ENCODE measurements around the gene TMEM61. TPM values are rescaled to one million over a fixed set of nuclear protein-coding genes. Genes with fewer than 3 reads are reported as not detected.

TMEM61 gene
- total and polyA plus RNA-seq, 2 donors, result 0.66 to 1.3 TPM

- H3K27ac ChIP-seq (ENCODE audit: low read depth in 1 of 2, low read length in 1 of 2), result no peak overlapping the region
- 96% methylated on average over 9 of the region's 9 CpGs for WGBS
- no peak for DNase-seq (ENCODE audit: low read depth in 6 of 9, low spot score in 9 of 9)
- no peaks in the 10 kb centered on the region for H3K4me1 ChIP-seq (ENCODE audit: control insufficient read depth in 2 of 2, insufficient read depth in 2 of 2, low read length in 2 of 2)
- peaks cover 16 to 64% of the 10 kb centered on the region in 2 donors for H3K27me3 ChIP-seq (ENCODE audit: control insufficient read depth in 2 of 2, insufficient read depth in 1 of 2, low read length in 1 of 2)
- no peak overlapping the region for H3K4me3 ChIP-seq (ENCODE audit: low read length in 2 of 2)
- H3K9me3 ChIP-seq (ENCODE audit: control insufficient read depth in 2 of 2, insufficient read depth in 1 of 2, low read length in 1 of 2), result no peaks in the 10 kb centered on the region
- no peaks in the 10 kb centered on the region for H3K36me3 ChIP-seq (ENCODE audit: control insufficient read depth in 2 of 2, insufficient read depth in 2 of 2, low read length in 1 of 2)
These were observed 1.7 kb upstream of the TMEM61 start for GRCh38 chr1:54978528-54979326.

- DNase-seq (ENCODE audit: low read depth in 6 of 9, low spot score in 9 of 9), result no peak
- Histone ChIP-seq H3K4me3 (ENCODE audit: low read length in 2 of 2) (no peak overlapping the region), H3K36me3 (ENCODE audit: control insufficient read depth in 2 of 2, insufficient read depth in 2 of 2, low read length in 1 of 2) (no peaks in the 10 kb centered on the region), H3K4me1 (ENCODE audit: control insufficient read depth in 2 of 2, insufficient read depth in 2 of 2, low read length in 2 of 2) (no peaks in the 10 kb centered on the region), H3K27me3 (ENCODE audit: control insufficient read depth in 2 of 2, insufficient read depth in 1 of 2, low read length in 1 of 2) (peaks cover 16 to 70% of the 10 kb centered on the region in 2 donors), H3K9me3 (ENCODE audit: control insufficient read depth in 2 of 2, insufficient read depth in 1 of 2, low read length in 1 of 2) (no peaks in the 10 kb centered on the region), H3K27ac (ENCODE audit: low read depth in 1 of 2, low read length in 1 of 2) (no peak overlapping the region)
- WGBS, result 70% methylated on average over 5 of the region's 5 CpGs
These were observed 1.0 kb upstream of the TMEM61 start for GRCh38 chr1:54979327-54979891.

- WGBS, result 34% methylated on average over 25 of the region's 25 CpGs
- no peaks in the 10 kb centered on the region for H3K36me3 ChIP-seq (ENCODE audit: control insufficient read depth in 2 of 2, insufficient read depth in 2 of 2, low read length in 1 of 2)
- no peak overlapping the region for H3K4me3 ChIP-seq (ENCODE audit: low read length in 2 of 2)
- no peak for DNase-seq (ENCODE audit: low read depth in 6 of 9, low spot score in 9 of 9)
- H3K27me3 ChIP-seq (ENCODE audit: control insufficient read depth in 2 of 2, insufficient read depth in 1 of 2, low read length in 1 of 2), result peaks cover 16 to 70% of the 10 kb centered on the region in 2 donors
- H3K4me1 ChIP-seq (ENCODE audit: control insufficient read depth in 2 of 2, insufficient read depth in 2 of 2, low read length in 2 of 2), result no peaks in the 10 kb centered on the region
- no peak overlapping the region for H3K27ac ChIP-seq (ENCODE audit: low read depth in 1 of 2, low read length in 1 of 2)
- H3K9me3 ChIP-seq (ENCODE audit: control insufficient read depth in 2 of 2, insufficient read depth in 1 of 2, low read length in 1 of 2), result no peaks in the 10 kb centered on the region
These were observed 341 bp upstream of the TMEM61 start for GRCh38 chr1:54980046-54980527.

GRCh38 chr1:54981466-54981865 is 1.0 kb downstream of the TMEM61 start:
- Histone ChIP-seq H3K4me3 (ENCODE audit: low read length in 2 of 2) (no peak overlapping the region), H3K27ac (ENCODE audit: low read depth in 1 of 2, low read length in 1 of 2) (no peak overlapping the region), H3K27me3 (ENCODE audit: control insufficient read depth in 2 of 2, insufficient read depth in 1 of 2, low read length in 1 of 2) (peaks cover 16 to 66% of the 10 kb centered on the region in 2 donors), H3K9me3 (ENCODE audit: control insufficient read depth in 2 of 2, insufficient read depth in 1 of 2, low read length in 1 of 2) (no peaks in the 10 kb centered on the region), H3K36me3 (ENCODE audit: control insufficient read depth in 2 of 2, insufficient read depth in 2 of 2, low read length in 1 of 2) (no peaks in the 10 kb centered on the region), H3K4me1 (ENCODE audit: control insufficient read depth in 2 of 2, insufficient read depth in 2 of 2, low read length in 2 of 2) (no peaks in the 10 kb centered on the region)
- no peak for DNase-seq (ENCODE audit: low read depth in 6 of 9, low spot score in 9 of 9)
- WGBS, result 97% methylated on average over 8 of the region's 8 CpGs

- H3K9me3 ChIP-seq (ENCODE audit: control insufficient read depth in 2 of 2, insufficient read depth in 1 of 2, low read length in 1 of 2), result no peaks in the 10 kb centered on the region
- no peaks in the 10 kb centered on the region for H3K36me3 ChIP-seq (ENCODE audit: control insufficient read depth in 2 of 2, insufficient read depth in 2 of 2, low read length in 1 of 2)
- no peaks in the 10 kb centered on the region for H3K4me1 ChIP-seq (ENCODE audit: control insufficient read depth in 2 of 2, insufficient read depth in 2 of 2, low read length in 2 of 2)
- peaks cover 16 to 62% of the 10 kb centered on the region in 2 donors for H3K27me3 ChIP-seq (ENCODE audit: control insufficient read depth in 2 of 2, insufficient read depth in 1 of 2, low read length in 1 of 2)
- H3K27ac ChIP-seq (ENCODE audit: low read depth in 1 of 2, low read length in 1 of 2), result no peak overlapping the region
- DNase-seq (ENCODE audit: low read depth in 6 of 9, low spot score in 9 of 9), result no peak
- H3K4me3 ChIP-seq (ENCODE audit: low read length in 2 of 2), result no peak overlapping the region
These were observed 2.3 kb downstream of the TMEM61 start for GRCh38 chr1:54982739-54983138.

GRCh38 chr1:54984131-54984842 is 3.9 kb downstream of the TMEM61 start:
- no peaks in the 10 kb centered on the region for H3K9me3 ChIP-seq (ENCODE audit: control insufficient read depth in 2 of 2, insufficient read depth in 1 of 2, low read length in 1 of 2)
- no peaks in the 10 kb centered on the region for H3K4me1 ChIP-seq (ENCODE audit: control insufficient read depth in 2 of 2, insufficient read depth in 2 of 2, low read length in 2 of 2)
- 75% methylated on average over 7 of the region's 7 CpGs for WGBS
- peaks cover 16 to 49% of the 10 kb centered on the region in 2 donors for H3K27me3 ChIP-seq (ENCODE audit: control insufficient read depth in 2 of 2, insufficient read depth in 1 of 2, low read length in 1 of 2)
- DNase-seq (ENCODE audit: low read depth in 6 of 9, low spot score in 9 of 9), result no peak
- H3K36me3 ChIP-seq (ENCODE audit: control insufficient read depth in 2 of 2, insufficient read depth in 2 of 2, low read length in 1 of 2), result no peaks in the 10 kb centered on the region
- no peak overlapping the region for H3K4me3 ChIP-seq (ENCODE audit: low read length in 2 of 2)
- H3K27ac ChIP-seq (ENCODE audit: low read depth in 1 of 2, low read length in 1 of 2), result no peak overlapping the region

GRCh38 chr1:54985556-54985955 is 5.1 kb downstream of the TMEM61 start:
- DNase-seq (ENCODE audit: low read depth in 6 of 9, low spot score in 9 of 9), result no peak
- Histone ChIP-seq H3K27me3 (ENCODE audit: control insufficient read depth in 2 of 2, insufficient read depth in 1 of 2, low read length in 1 of 2) (peaks cover 10 to 36% of the 10 kb centered on the region in 2 donors), H3K4me1 (ENCODE audit: control insufficient read depth in 2 of 2, insufficient read depth in 2 of 2, low read length in 2 of 2) (no peaks in the 10 kb centered on the region), H3K9me3 (ENCODE audit: control insufficient read depth in 2 of 2, insufficient read depth in 1 of 2, low read length in 1 of 2) (no peaks in the 10 kb centered on the region), H3K36me3 (ENCODE audit: control insufficient read depth in 2 of 2, insufficient read depth in 2 of 2, low read length in 1 of 2) (no peaks in the 10 kb centered on the region), H3K27ac (ENCODE audit: low read depth in 1 of 2, low read length in 1 of 2) (no peak overlapping the region), H3K4me3 (ENCODE audit: low read length in 2 of 2) (no peak overlapping the region)
- WGBS, result 91% methylated on average over 5 of the region's 5 CpGs

- 95% methylated on average over 15 of the region's 15 CpGs for WGBS
- DNase-seq (ENCODE audit: low read depth in 6 of 9, low spot score in 9 of 9), result no peak
- H3K27ac ChIP-seq (ENCODE audit: low read depth in 1 of 2, low read length in 1 of 2), result no peak overlapping the region
- no peaks in the 10 kb centered on the region for H3K9me3 ChIP-seq (ENCODE audit: control insufficient read depth in 2 of 2, insufficient read depth in 1 of 2, low read length in 1 of 2)
- H3K27me3 ChIP-seq (ENCODE audit: control insufficient read depth in 2 of 2, insufficient read depth in 1 of 2, low read length in 1 of 2), result peaks cover 6 to 32% of the 10 kb centered on the region in 2 donors
- H3K36me3 ChIP-seq (ENCODE audit: control insufficient read depth in 2 of 2, insufficient read depth in 2 of 2, low read length in 1 of 2), result no peaks in the 10 kb centered on the region
- no peak overlapping the region for H3K4me3 ChIP-seq (ENCODE audit: low read length in 2 of 2)
- H3K4me1 ChIP-seq (ENCODE audit: control insufficient read depth in 2 of 2, insufficient read depth in 2 of 2, low read length in 2 of 2), result no peaks in the 10 kb centered on the region
These were observed 5.6 kb downstream of the TMEM61 start for GRCh38 chr1:54986025-54986424.

GRCh38 chr1:54986533-54986932 is 6.1 kb downstream of the TMEM61 start:
- H3K4me1 ChIP-seq (ENCODE audit: control insufficient read depth in 2 of 2, insufficient read depth in 2 of 2, low read length in 2 of 2), result no peaks in the 10 kb centered on the region
- H3K27ac ChIP-seq (ENCODE audit: low read depth in 1 of 2, low read length in 1 of 2), result no peak overlapping the region

More at GRCh38 chr1:54986533-54986932, 6.1 kb downstream of the TMEM61 start:
- H3K9me3 ChIP-seq (ENCODE audit: control insufficient read depth in 2 of 2, insufficient read depth in 1 of 2, low read length in 1 of 2), result no peaks in the 10 kb centered on the region
- H3K36me3 ChIP-seq (ENCODE audit: control insufficient read depth in 2 of 2, insufficient read depth in 2 of 2, low read length in 1 of 2), result no peaks in the 10 kb centered on the region
- H3K27me3 ChIP-seq (ENCODE audit: control insufficient read depth in 2 of 2, insufficient read depth in 1 of 2, low read length in 1 of 2), result peaks cover under 1 to 29% of the 10 kb centered on the region in 2 donors
- no peak for DNase-seq (ENCODE audit: low read depth in 6 of 9, low spot score in 9 of 9)
- H3K4me3 ChIP-seq (ENCODE audit: low read length in 2 of 2), result no peak overlapping the region
- WGBS, result 95% methylated on average over 3 of the region's 3 CpGs
